Measurements from ENCODE around the gene KIAA1755.

DNA sequence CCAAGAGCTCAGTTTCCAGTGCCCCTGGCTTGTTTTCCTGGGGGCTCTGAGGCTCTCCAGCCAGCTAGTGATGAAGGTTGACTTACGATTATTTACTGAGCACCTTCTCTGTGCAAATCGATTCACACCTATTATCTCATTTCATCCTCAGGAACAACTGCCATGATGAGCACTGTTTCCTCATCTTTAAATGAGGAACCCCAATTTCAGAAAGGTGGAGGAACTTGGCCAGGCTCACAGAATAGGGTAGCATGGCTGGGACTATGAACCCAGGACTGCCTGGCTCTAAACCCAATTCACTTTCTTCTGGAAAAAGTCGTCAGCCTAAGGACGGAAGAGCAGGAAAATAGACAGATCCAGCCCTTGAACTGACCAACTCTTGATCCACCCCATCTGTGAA, 39.9 kb upstream of the KIAA1755 start:
- TF ChIP-seq ZNF24 (IDR thresholded peaks at IDR 0.05) (no peak), SREBF2 (IDR thresholded peaks at IDR 0.05; ENCODE audit: low read length) (no peak), MYC (IDR thresholded peaks at IDR 0.05; ENCODE audit: insufficient read depth, insufficient read length, insufficient replicate concordance, low read length, severe bottlenecking) (no peak), ASH2L (IDR thresholded peaks at IDR 0.05; ENCODE audit: borderline replicate concordance, low read depth) (no peak), EP300 (IDR thresholded peaks at IDR 0.05; ENCODE audit: borderline replicate concordance in 1 of 2, control insufficient read depth in 1 of 2, low read depth in 2 of 2, low read length in 2 of 2) (no peak), MXI1 (IDR thresholded peaks at IDR 0.05; ENCODE audit: low read depth, low read length) (no peak), SREBF1 (IDR thresholded peaks at IDR 0.05; ENCODE audit: low read length) (no peak), BHLHE40 (IDR thresholded peaks at IDR 0.05; ENCODE audit: borderline replicate concordance in 1 of 2, low read depth in 2 of 2, low read length in 1 of 2) (no peak), ZNF274 (IDR thresholded peaks at IDR 0.05; ENCODE audit: insufficient read depth, insufficient read length) (no peak), MTA3 (IDR thresholded peaks at IDR 0.05; ENCODE audit: borderline replicate concordance, low read length) (no peak)

Measured in GM12878 (cell line).